ENCODE measurements around the gene ZNF580. TPM values are rescaled to one million over a fixed set of nuclear protein-coding genes. Genes with fewer than 3 reads are reported as not detected.

ZNF580 gene
- total RNA-seq, 2 experiments from 2014 or later, result 56.6 to 59.8 TPM

GRCh38 chr19:55646889-55647731 is 6.3 kb downstream of the ZNF580 start:
- Mint-ChIP-seq H3K4me1 (peaks cover 26% of the 10 kb centered on the region), H3K4me3 (peak overlapping the region; percentile 89), H3K27me3 (no peaks in the 10 kb centered on the region), H3K27ac (peak overlapping the region; percentile 79), H3K36me3 (peaks cover 11% of the 10 kb centered on the region), H3K9me3 (no peaks in the 10 kb centered on the region)
- POLR2A ChIA-PET, result interaction anchor here (0.6 to 2.0 kb wide), 5 partner anchors 10 to 1787 kb away, joined by 3 to 13 read pairs (median 4); partner anchors contain the start of gene ZNF784
- ATAC-seq (ENCODE audit: low read depth) (no peak), DNase-seq (no peak)

- peak; percentile 79 for DNase-seq
- POLR2A ChIA-PET, result interaction anchor here (0.6 to 2.0 kb wide), 5 partner anchors 11 to 1788 kb away, joined by 3 to 13 read pairs (median 4); partner anchors contain the start of gene ZNF784
- peak; percentile 35 for ATAC-seq (ENCODE audit: low read depth)
- Mint-ChIP-seq H3K27me3 (no peaks in the 10 kb centered on the region), H3K4me1 (peaks cover 24% of the 10 kb centered on the region), H3K4me3 (peak within 1 kb of the TSS; percentile 89), H3K27ac (peak within 1 kb of the TSS; percentile 83), H3K9me3 (no peaks in the 10 kb centered on the region), H3K36me3 (peaks cover 11% of the 10 kb centered on the region)
Observed at GRCh38 chr19:55647732-55648584, 7.2 kb downstream of the ZNF580 start, which contains the start of gene CCDC106. TSS of gene CCDC106 (plus strand) at chr19:55648212. CDS start at chr19:55649047, 835 bp downstream.

- no peaks in the 10 kb centered on the region for H3K9me3 Mint-ChIP-seq
- DNase-seq (no peak), ATAC-seq (ENCODE audit: low read depth) (no peak)
- peaks cover 19% of the 10 kb centered on the region for H3K4me1 Mint-ChIP-seq
- no peaks in the 10 kb centered on the region for H3K27me3 Mint-ChIP-seq
- POLR2A ChIA-PET, result interaction anchor here (0.6 kb wide), 1 partner anchor 490 kb away, joined by 7 read pairs; no protein-coding TSS in a partner anchor
- peak overlapping the region; percentile 84 for H3K4me3 Mint-ChIP-seq
- peak overlapping the region; percentile 83 for H3K27ac Mint-ChIP-seq
- H3K36me3 Mint-ChIP-seq, result peaks cover 11% of the 10 kb centered on the region
Observed at GRCh38 chr19:55648585-55649267, 7.9 kb downstream of the ZNF580 start.

GRCh38 chr19:55649268-55650125 is 8.7 kb downstream of the ZNF580 start:
- no peaks in the 10 kb centered on the region for H3K27me3 Mint-ChIP-seq

GRCh38 chr19:55650126-55650557 is 9.3 kb downstream of the ZNF580 start:
- peaks cover 12% of the 10 kb centered on the region for H3K4me1 Mint-ChIP-seq
- POLR2A ChIA-PET, result no interaction called here
- H3K27ac Mint-ChIP-seq, result peak overlapping the region; percentile 63
- ATAC-seq (ENCODE audit: low read depth) (no peak), DNase-seq (no peak)
- peaks cover 9% of the 10 kb centered on the region for H3K36me3 Mint-ChIP-seq
- peak overlapping the region; percentile 59 for H3K4me3 Mint-ChIP-seq
- H3K9me3 Mint-ChIP-seq, result no peaks in the 10 kb centered on the region
- H3K27me3 Mint-ChIP-seq, result no peaks in the 10 kb centered on the region

More at GRCh38 chr19:55649268-55650125, 8.7 kb downstream of the ZNF580 start:
- peak overlapping the region; percentile 84 for H3K4me3 Mint-ChIP-seq
- H3K9me3 Mint-ChIP-seq, result no peaks in the 10 kb centered on the region
- peak overlapping the region; percentile 72 for H3K27ac Mint-ChIP-seq
- no peak for ATAC-seq (ENCODE audit: low read depth)
- peaks cover 13% of the 10 kb centered on the region for H3K4me1 Mint-ChIP-seq
- POLR2A ChIA-PET, result interaction anchor here (0.6 kb wide), 1 partner anchor 489 kb away, joined by 7 read pairs; no protein-coding TSS in a partner anchor
- DNase-seq, result no peak
- H3K36me3 Mint-ChIP-seq, result peaks cover 9% of the 10 kb centered on the region

- peaks cover 12% of the 10 kb centered on the region for H3K4me1 Mint-ChIP-seq
- H3K9me3 Mint-ChIP-seq, result no peaks in the 10 kb centered on the region
- H3K27ac Mint-ChIP-seq, result no peak overlapping the region
- H3K36me3 Mint-ChIP-seq, result peaks cover 7% of the 10 kb centered on the region
- POLR2A ChIA-PET, result no interaction called here
- no peaks in the 10 kb centered on the region for H3K27me3 Mint-ChIP-seq
- DNase-seq (no peak), ATAC-seq (ENCODE audit: low read depth) (no peak)
- no peak overlapping the region for H3K4me3 Mint-ChIP-seq
Observed at GRCh38 chr19:55650602-55651230, 9.9 kb downstream of the ZNF580 start.

- DNase-seq, result no peak
- peaks cover 17% of the 10 kb centered on the region for H3K4me1 Mint-ChIP-seq
- H3K27ac Mint-ChIP-seq, result no peak overlapping the region
- POLR2A ChIA-PET, result no interaction called here
- peaks cover 10% of the 10 kb centered on the region for H3K36me3 Mint-ChIP-seq
- H3K9me3 Mint-ChIP-seq, result no peaks in the 10 kb centered on the region
- no peak for ATAC-seq (ENCODE audit: low read depth)
- H3K27me3 Mint-ChIP-seq, result no peaks in the 10 kb centered on the region
- H3K4me3 Mint-ChIP-seq, result no peak overlapping the region
Observed at GRCh38 chr19:55651236-55651635, 10.4 kb downstream of the ZNF580 start.

- no peak for ATAC-seq (ENCODE audit: low read depth)
- H3K4me1 Mint-ChIP-seq, result peaks cover 22% of the 10 kb centered on the region
- H3K4me3 Mint-ChIP-seq, result no peak overlapping the region
- H3K9me3 Mint-ChIP-seq, result no peaks in the 10 kb centered on the region
- POLR2A ChIA-PET, result interaction anchor here (0.7 to 2.5 kb wide), 4 partner anchors 9 to 685 kb away, joined by 4 to 20 read pairs (median 5); partner anchors contain the start of genes ZNF581 and ZNF784
- H3K27ac Mint-ChIP-seq, result no peak overlapping the region
- no peak for DNase-seq
- H3K36me3 Mint-ChIP-seq, result peaks cover 15% of the 10 kb centered on the region
- H3K27me3 Mint-ChIP-seq, result no peaks in the 10 kb centered on the region
Observed at GRCh38 chr19:55652311-55653128, 11.7 kb downstream of the ZNF580 start.

- Mint-ChIP-seq H3K36me3 (peaks cover 21% of the 10 kb centered on the region), H3K4me1 (peaks cover 29% of the 10 kb centered on the region), H3K27ac (peak overlapping the region; percentile 94), H3K27me3 (no peaks in the 10 kb centered on the region), H3K9me3 (no peaks in the 10 kb centered on the region), H3K4me3 (peak overlapping the region; percentile 85)
- DNase-seq, result peak; percentile 97
- peak; percentile 56 for ATAC-seq (ENCODE audit: low read depth)
- POLR2A ChIA-PET, result interaction anchor here (0.7 to 2.5 kb wide), 14 partner anchors 11 to 1464 kb away, joined by 3 to 20 read pairs (median 5); partner anchors contain the start of genes FIZ1, ISOC2, MBOAT7 and TMEM238
Observed at GRCh38 chr19:55653651-55654322, 13.0 kb downstream of the ZNF580 start.

- Mint-ChIP-seq H3K27ac (peak overlapping the region; percentile 94), H3K9me3 (no peaks in the 10 kb centered on the region), H3K4me3 (peak overlapping the region; percentile 85), H3K27me3 (no peaks in the 10 kb centered on the region), H3K36me3 (peaks cover 22% of the 10 kb centered on the region), H3K4me1 (peaks cover 30% of the 10 kb centered on the region)
- peak; percentile 81 for ATAC-seq (ENCODE audit: low read depth)
- POLR2A ChIA-PET, result interaction anchor here (0.7 to 2.5 kb wide), 12 partner anchors 11 to 1465 kb away, joined by 3 to 20 read pairs (median 4); partner anchors contain the start of genes FIZ1, ISOC2, MBOAT7 and NAT14
- peak; percentile 95 for DNase-seq
Observed at GRCh38 chr19:55654323-55654867, 13.6 kb downstream of the ZNF580 start.

Data from activated naive CD8-positive, alpha-beta T cell treated with anti-CD3 and anti-CD28 coated beads, Interleukin-2, amount 10 ng/mL, durations not matched to agents 7 days and 5 days (primary cell).